Measurements from ENCODE around the gene ZSWIM5. TPM values are rescaled to one million over a fixed set of nuclear protein-coding genes. Genes with fewer than 3 reads are reported as not detected.
"Not testable (repeated sequence)": the region's sequence is repeated elsewhere in the genome, so short reads cannot be mapped to it uniquely, and the experiment has no call there.

Gene ZSWIM5
- total and polyA plus RNA-seq, 10 donors: 0.15 to 4.7 (median 2.7) TPM

GRCh38 chr1:45172764-45173163, 33.6 kb downstream of the ZSWIM5 start:
- H3K27me3 ChIP-seq (replicated peaks in 1 of 7): no peaks in the 10 kb centered on the region
- DNase-seq: no peak
- no peak overlapping the region for H3K27ac ChIP-seq
- peaks cover 0 to 3% (median 0%) of the 10 kb centered on the region in 8 donors for H3K9me3 ChIP-seq
- no peaks in the 10 kb centered on the region for H3K4me1 ChIP-seq
- H3K36me3 ChIP-seq: no peaks in the 10 kb centered on the region
- H3K4me3 ChIP-seq: no peak overlapping the region
- intact Hi-C loops (cut with DNase I; ENCODE audit: low total_unique reads): no loop called here
- TF ChIP-seq POLR2AphosphoS5 (IDR thresholded peaks at IDR 0.05): no peak
- no peak for TF ChIP-seq CTCF (IDR thresholded peaks at IDR 0.05 in 8 of 11, conservative IDR thresholded peaks at IDR 0.05 in 3 of 11)
- no peak for TF ChIP-seq POLR2A (IDR thresholded peaks at IDR 0.05)
- 88 to 93% (median 90%) methylated on average over 3 of the region's 3 CpGs for WGBS, 5 donors

- DNase-seq: no peak
- Histone ChIP-seq H3K27me3 (replicated peaks in 1 of 7) (no peaks in the 10 kb centered on the region), H3K27ac (no peak overlapping the region), H3K9me3 (peaks cover 0 to 4% (median 0%) of the 10 kb centered on the region in 8 donors), H3K4me1 (no peaks in the 10 kb centered on the region), H3K36me3 (no peaks in the 10 kb centered on the region), H3K4me3 (no peak overlapping the region)
- no peak for TF ChIP-seq CTCF (IDR thresholded peaks at IDR 0.05 in 8 of 11, conservative IDR thresholded peaks at IDR 0.05 in 3 of 11)
- TF ChIP-seq POLR2A (IDR thresholded peaks at IDR 0.05): no peak
- TF ChIP-seq POLR2AphosphoS5 (IDR thresholded peaks at IDR 0.05): no peak
- intact Hi-C loops (cut with DNase I; ENCODE audit: low total_unique reads): no loop called here
- WGBS, 5 donors: 82 to 90% (median 89%) methylated on average over 7 of the region's 7 CpGs
Observed at GRCh38 chr1:45172005-45172404, 34.4 kb downstream of the ZSWIM5 start.

- intact Hi-C loops (cut with DNase I; ENCODE audit: low total_unique reads): no loop called here
- 87 to 98% (median 91%) methylated on average over 1 of the region's 1 CpG for WGBS, 5 donors
- H3K4me1 ChIP-seq: no peaks in the 10 kb centered on the region
- H3K4me3 ChIP-seq: no peak overlapping the region
- H3K27me3 ChIP-seq (replicated peaks in 1 of 7): no peaks in the 10 kb centered on the region
- no peak for DNase-seq
- no peaks in the 10 kb centered on the region for H3K36me3 ChIP-seq
- TF ChIP-seq CTCF (IDR thresholded peaks at IDR 0.05 in 8 of 11, conservative IDR thresholded peaks at IDR 0.05 in 3 of 11) (no peak), POLR2AphosphoS5 (IDR thresholded peaks at IDR 0.05) (no peak), POLR2A (IDR thresholded peaks at IDR 0.05) (no peak)
- no peak overlapping the region for H3K27ac ChIP-seq
- peaks cover 0 to 4% (median 0%) of the 10 kb centered on the region in 8 donors for H3K9me3 ChIP-seq
Observed at GRCh38 chr1:45171575-45171974, 34.8 kb downstream of the ZSWIM5 start.

- TF ChIP-seq CTCF (IDR thresholded peaks at IDR 0.05 in 8 of 11, conservative IDR thresholded peaks at IDR 0.05 in 3 of 11): no peak
- TF ChIP-seq POLR2AphosphoS5 (IDR thresholded peaks at IDR 0.05): no peak
- TF ChIP-seq POLR2A (IDR thresholded peaks at IDR 0.05): no peak
- WGBS, 5 donors: 80 to 96% (median 89%) methylated on average over 4 of the region's 4 CpGs
Observed at GRCh38 chr1:45170151-45170742, 36.2 kb downstream of the ZSWIM5 start.

GRCh38 chr1:45167947-45168346, 38.5 kb downstream of the ZSWIM5 start:
- H3K4me1 ChIP-seq; DNase-seq; H3K4me3 ChIP-seq; intact Hi-C loops (cut with DNase I; ENCODE audit: low total_unique reads); H3K27ac ChIP-seq; H3K27me3 ChIP-seq (replicated peaks in 1 of 7); H3K36me3 ChIP-seq: not testable (repeated sequence)
- 93 to 97% (median 96%) methylated on average over 6 of the region's 6 CpGs for WGBS, 5 donors
- peaks cover 0 to 13% (median 10%) of the 10 kb centered on the region in 8 donors for H3K9me3 ChIP-seq

More at GRCh38 chr1:45170151-45170742, 36.2 kb downstream of the ZSWIM5 start:
- Histone ChIP-seq H3K4me1 (no peaks in the 10 kb centered on the region), H3K27ac (no peak overlapping the region), H3K27me3 (replicated peaks in 1 of 7) (no peaks in the 10 kb centered on the region), H3K4me3 (no peak overlapping the region), H3K9me3 (peaks cover 0 to 4% (median 0%) of the 10 kb centered on the region in 8 donors), H3K36me3 (no peaks in the 10 kb centered on the region)
- intact Hi-C loops (cut with DNase I; ENCODE audit: low total_unique reads): no loop called here
- no peak for DNase-seq

GRCh38 chr1:45164307-45164706, 42.1 kb downstream of the ZSWIM5 start:
- H3K27ac ChIP-seq; DNase-seq; H3K27me3 ChIP-seq (replicated peaks in 1 of 7); H3K4me3 ChIP-seq; H3K36me3 ChIP-seq; H3K4me1 ChIP-seq; intact Hi-C loops (cut with DNase I; ENCODE audit: low total_unique reads): not testable (repeated sequence)
- WGBS, 5 donors: 70 to 94% (median 85%) methylated on average over 1 to 2 of the region's 2 CpGs
- peaks cover 0 to 13% (median 10%) of the 10 kb centered on the region in 8 donors for H3K9me3 ChIP-seq

- intact Hi-C loops (cut with DNase I; ENCODE audit: low total_unique reads); H3K4me1 ChIP-seq; H3K27me3 ChIP-seq (replicated peaks in 1 of 7); DNase-seq; H3K27ac ChIP-seq; H3K4me3 ChIP-seq; H3K36me3 ChIP-seq: not testable (repeated sequence)
- H3K9me3 ChIP-seq: peaks cover 0 to 13% (median 10%) of the 10 kb centered on the region in 8 donors
- 83 to 97% (median 88%) methylated on average over 3 of the region's 3 CpGs for WGBS, 5 donors
Observed at GRCh38 chr1:45163111-45163510, 43.3 kb downstream of the ZSWIM5 start.
